Measurements from ENCODE around the gene ADAMTS2.

The ADAMTS2 gene

DNA sequence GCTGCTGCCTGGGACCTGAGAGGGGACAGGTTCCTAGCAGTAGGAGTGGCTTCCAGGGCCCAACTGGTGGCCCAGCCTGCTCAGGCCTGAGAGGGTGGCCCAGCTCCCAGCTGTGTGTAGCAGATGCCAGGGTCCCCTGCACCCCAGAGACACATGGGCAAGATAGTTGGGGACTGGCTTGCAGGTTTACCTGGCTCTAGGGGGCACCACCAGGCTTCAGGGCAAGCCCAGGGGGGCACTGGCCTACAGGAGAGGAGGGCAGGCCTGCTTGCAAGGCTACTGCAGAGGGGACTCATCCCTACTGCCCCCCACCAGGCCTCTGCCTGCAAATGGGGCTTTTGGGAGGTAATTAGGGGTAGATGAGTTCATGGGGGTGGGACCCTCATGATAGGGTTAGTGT, 161.8 kb downstream of the ADAMTS2 start:
- Histone ChIP-seq H3K27ac (replicated peaks; ENCODE audit: low read length) (no peak overlapping the region), H3K14ac (ENCODE audit: low read length) (no peak overlapping the region), H3K18ac (ENCODE audit: low read length) (peak overlapping the region; percentile 55), H3K9me3 (replicated peaks in 1 of 2; ENCODE audit: control insufficient read depth in 2 of 2, insufficient read depth in 1 of 2, low read depth in 1 of 2, low read length in 2 of 2) (no peaks in the 10 kb centered on the region), H2BK15ac (ENCODE audit: low read length) (no peak overlapping the region), H2BK12ac (ENCODE audit: low read length) (no peak overlapping the region), H2AK5ac (ENCODE audit: low read depth, low read length) (peak overlapping the region; percentile 44), H3K9ac (ENCODE audit: low read depth, low read length, poor library complexity) (peak overlapping the region; percentile 7), H3K23ac (ENCODE audit: low read depth, low read length, poor library complexity) (no peak overlapping the region), H2BK5ac (ENCODE audit: low read length) (no peak overlapping the region), H4K8ac (ENCODE audit: low read depth, low read length) (peak overlapping the region; percentile 7), H3K4me3 (ENCODE audit: low read length in 2 of 2) (no peak overlapping the region), H3K4me2 (ENCODE audit: insufficient read depth, low read length, poor library complexity, severe bottlenecking) (no peak overlapping the region), H3K4me1 (ENCODE audit: control insufficient read depth in 2 of 2, insufficient read depth in 1 of 2, low read depth in 1 of 2, low read length in 2 of 2) (peaks cover 0 to 11% of the 10 kb centered on the region in 2 donors), H3K4ac (ENCODE audit: low read length) (no peak overlapping the region), H3K36me3 (replicated peaks in 1 of 2; ENCODE audit: control insufficient read depth in 2 of 2, insufficient read depth in 2 of 2, low read length in 2 of 2) (no peaks in the 10 kb centered on the region), H4K91ac (ENCODE audit: low read depth, low read length, poor library complexity) (peak overlapping the region; percentile 20), H3K27me3 (ENCODE audit: control insufficient read depth in 3 of 3, insufficient read depth in 3 of 3, low read depth in 1 of 3, low read length in 3 of 3) (no peaks in the 10 kb centered on the region), H2AFZ (ENCODE audit: low read length) (no peak overlapping the region), H3K79me1 (ENCODE audit: low read depth, low read length) (no peaks in the 10 kb centered on the region), H2BK120ac (ENCODE audit: low read depth, low read length) (no peak overlapping the region)
- no peak for DNase-seq (ENCODE audit: low spot score)

DNA sequence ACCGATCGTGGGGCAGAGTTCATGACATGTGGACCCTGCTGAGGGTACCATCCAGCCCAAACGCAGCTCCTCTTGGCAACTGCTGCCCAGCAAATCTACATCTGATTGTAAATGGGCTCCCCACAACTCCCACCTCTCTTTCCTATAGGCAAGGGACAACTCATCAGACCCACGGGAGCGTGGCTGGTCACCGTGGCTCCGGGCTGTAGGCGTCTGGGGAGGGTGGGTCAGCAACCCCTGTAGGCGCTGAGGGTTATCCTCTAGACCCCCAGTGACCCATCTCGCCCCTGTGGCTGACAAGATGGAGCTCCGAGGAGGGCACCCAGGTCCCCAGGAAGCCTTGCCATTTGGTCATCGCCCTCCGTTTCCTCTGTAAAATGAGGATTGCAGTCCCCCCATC, 162.7 kb downstream of the ADAMTS2 start:
- Histone ChIP-seq H3K18ac (ENCODE audit: low read length) (no peak overlapping the region), H2BK120ac (ENCODE audit: low read depth, low read length) (no peak overlapping the region), H3K23ac (ENCODE audit: low read depth, low read length, poor library complexity) (no peak overlapping the region), H2AFZ (ENCODE audit: low read length) (no peak overlapping the region), H4K8ac (ENCODE audit: low read depth, low read length) (no peak overlapping the region), H4K91ac (ENCODE audit: low read depth, low read length, poor library complexity) (no peak overlapping the region), H3K14ac (ENCODE audit: low read length) (no peak overlapping the region), H2BK15ac (ENCODE audit: low read length) (no peak overlapping the region), H3K4ac (ENCODE audit: low read length) (no peak overlapping the region), H3K4me1 (ENCODE audit: control insufficient read depth in 2 of 2, insufficient read depth in 1 of 2, low read depth in 1 of 2, low read length in 2 of 2) (peaks cover 0 to 11% of the 10 kb centered on the region in 2 donors), H3K27ac (replicated peaks; ENCODE audit: low read length) (no peak overlapping the region), H2AK5ac (ENCODE audit: low read depth, low read length) (no peak overlapping the region), H3K36me3 (replicated peaks in 1 of 2; ENCODE audit: control insufficient read depth in 2 of 2, insufficient read depth in 2 of 2, low read length in 2 of 2) (no peaks in the 10 kb centered on the region), H3K27me3 (ENCODE audit: control insufficient read depth in 3 of 3, insufficient read depth in 3 of 3, low read depth in 1 of 3, low read length in 3 of 3) (no peaks in the 10 kb centered on the region), H2BK5ac (ENCODE audit: low read length) (no peak overlapping the region), H2BK12ac (ENCODE audit: low read length) (no peak overlapping the region), H3K4me2 (ENCODE audit: insufficient read depth, low read length, poor library complexity, severe bottlenecking) (no peak overlapping the region), H3K79me1 (ENCODE audit: low read depth, low read length) (no peaks in the 10 kb centered on the region), H3K9ac (ENCODE audit: low read depth, low read length, poor library complexity) (no peak overlapping the region), H3K9me3 (replicated peaks in 1 of 2; ENCODE audit: control insufficient read depth in 2 of 2, insufficient read depth in 1 of 2, low read depth in 1 of 2, low read length in 2 of 2) (peaks cover 0 to 2% of the 10 kb centered on the region in 2 donors), H3K4me3 (ENCODE audit: low read length in 2 of 2) (no peak overlapping the region)
- no CpG with 5 or more reads among the region's 13 CpGs for WGBS, 2 donors (ENCODE audit: extremely low coverage in 2 of 2, insufficient read length in 2 of 2, insufficient replicate concordance in 1 of 2)
- no peak for DNase-seq (ENCODE audit: low spot score)

DNA sequence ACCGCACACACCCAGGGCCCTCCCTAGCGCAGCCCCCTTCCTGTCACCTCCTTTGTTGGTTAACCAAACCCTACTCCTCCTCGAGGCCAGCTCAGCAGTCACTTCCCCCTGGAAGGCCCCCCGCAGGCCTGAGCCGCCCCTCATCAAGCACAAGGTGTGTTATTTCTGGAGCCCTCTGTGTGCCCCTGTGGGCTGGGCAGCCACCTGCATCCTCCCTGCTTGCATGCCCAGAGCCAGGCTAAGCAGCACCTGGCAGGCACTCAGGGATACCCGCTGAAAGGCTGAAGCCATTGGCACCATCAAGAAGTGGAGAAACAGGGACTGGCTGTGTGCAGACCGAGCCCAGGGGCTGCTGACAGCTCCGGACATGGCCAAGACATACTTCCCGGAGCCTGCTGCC, 163.3 kb downstream of the ADAMTS2 start:
- H3K27ac ChIP-seq (replicated peaks; ENCODE audit: low read length), result no peak overlapping the region
- H2BK12ac ChIP-seq (ENCODE audit: low read length), result no peak overlapping the region
- no peak for DNase-seq (ENCODE audit: low spot score)
- peak overlapping the region; percentile 86 for H3K14ac ChIP-seq (ENCODE audit: low read length)
- H3K4ac ChIP-seq (ENCODE audit: low read length), result no peak overlapping the region
- H3K23ac ChIP-seq (ENCODE audit: low read depth, low read length, poor library complexity), result no peak overlapping the region
- no peak overlapping the region for H4K8ac ChIP-seq (ENCODE audit: low read depth, low read length)
- H2BK5ac ChIP-seq (ENCODE audit: low read length), result no peak overlapping the region
- H3K4me1 ChIP-seq (ENCODE audit: control insufficient read depth in 2 of 2, insufficient read depth in 1 of 2, low read depth in 1 of 2, low read length in 2 of 2), result peaks cover 0 to 11% of the 10 kb centered on the region in 2 donors
- H3K9me3 ChIP-seq (replicated peaks in 1 of 2; ENCODE audit: control insufficient read depth in 2 of 2, insufficient read depth in 1 of 2, low read depth in 1 of 2, low read length in 2 of 2), result peaks cover 0 to 2% of the 10 kb centered on the region in 2 donors
- H3K4me3 ChIP-seq (ENCODE audit: low read length in 2 of 2), result no peak overlapping the region
- H3K18ac ChIP-seq (ENCODE audit: low read length), result peak overlapping the region; percentile 66
- peak overlapping the region; percentile 63 for H2AK5ac ChIP-seq (ENCODE audit: low read depth, low read length)
- H2BK15ac ChIP-seq (ENCODE audit: low read length), result peak overlapping the region; percentile 87
- H3K79me1 ChIP-seq (ENCODE audit: low read depth, low read length), result no peaks in the 10 kb centered on the region
- H3K27me3 ChIP-seq (ENCODE audit: control insufficient read depth in 3 of 3, insufficient read depth in 3 of 3, low read depth in 1 of 3, low read length in 3 of 3), result no peaks in the 10 kb centered on the region
- no peak overlapping the region for H4K91ac ChIP-seq (ENCODE audit: low read depth, low read length, poor library complexity)
- no peak overlapping the region for H3K9ac ChIP-seq (ENCODE audit: low read depth, low read length, poor library complexity)
- H2AFZ ChIP-seq (ENCODE audit: low read length), result no peak overlapping the region
- no peaks in the 10 kb centered on the region for H3K36me3 ChIP-seq (replicated peaks in 1 of 2; ENCODE audit: control insufficient read depth in 2 of 2, insufficient read depth in 2 of 2, low read length in 2 of 2)
- WGBS, 2 donors (ENCODE audit: extremely low coverage in 2 of 2, insufficient read length in 2 of 2, insufficient replicate concordance in 1 of 2), result no CpG with 5 or more reads among the region's 9 CpGs
- H3K4me2 ChIP-seq (ENCODE audit: insufficient read depth, low read length, poor library complexity, severe bottlenecking), result no peak overlapping the region
- peak overlapping the region; percentile 81 for H2BK120ac ChIP-seq (ENCODE audit: low read depth, low read length)

DNA sequence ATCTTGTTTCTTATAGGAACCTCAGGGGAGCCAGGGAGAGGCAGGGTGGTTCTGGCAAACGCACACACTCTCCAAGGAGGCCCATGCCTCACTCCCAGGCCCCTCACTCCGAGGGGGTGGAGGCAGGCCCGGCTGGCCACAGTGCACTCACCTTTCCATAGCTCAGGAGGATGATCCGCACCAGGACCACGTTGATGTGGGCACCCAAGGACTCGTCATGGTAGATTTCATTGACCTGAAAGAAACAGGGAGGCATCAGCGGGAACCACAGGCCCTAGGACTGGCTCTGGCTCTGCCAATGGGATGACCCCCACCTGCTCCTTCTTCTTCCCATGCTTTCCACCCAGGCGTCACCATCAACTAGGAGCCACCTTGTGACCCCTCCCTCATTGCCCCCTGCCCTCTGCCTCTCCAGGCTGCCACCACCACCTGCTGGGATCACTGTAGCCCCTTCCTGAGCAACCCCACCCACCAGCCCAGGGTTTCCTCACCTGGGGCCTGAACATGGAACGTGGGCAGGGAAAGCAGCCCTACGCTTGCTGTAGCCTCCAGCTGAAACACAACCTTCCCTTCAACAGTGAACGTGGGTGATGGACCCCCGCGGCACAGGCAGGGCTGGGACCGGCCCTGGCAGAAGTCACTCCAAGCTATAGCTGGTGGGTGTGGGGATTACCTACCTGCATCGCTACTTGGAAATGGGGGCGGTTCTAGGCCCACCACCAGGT, 164.2 kb downstream of the ADAMTS2 start:
- Histone ChIP-seq H2BK12ac (ENCODE audit: low read length) (no peak overlapping the region), H3K27me3 (ENCODE audit: control insufficient read depth in 3 of 3, insufficient read depth in 3 of 3, low read depth in 1 of 3, low read length in 3 of 3) (no peaks in the 10 kb centered on the region), H2BK120ac (ENCODE audit: low read depth, low read length) (no peak overlapping the region), H4K8ac (ENCODE audit: low read depth, low read length) (no peak overlapping the region), H3K4me2 (ENCODE audit: insufficient read depth, low read length, poor library complexity, severe bottlenecking) (no peak overlapping the region), H2AFZ (ENCODE audit: low read length) (no peak overlapping the region), H3K18ac (ENCODE audit: low read length) (peak overlapping the region; percentile 44), H3K4me1 (ENCODE audit: control insufficient read depth in 2 of 2, insufficient read depth in 1 of 2, low read depth in 1 of 2, low read length in 2 of 2) (peaks cover 0 to 6% of the 10 kb centered on the region in 2 donors), H2BK5ac (ENCODE audit: low read length) (no peak overlapping the region), H2BK15ac (ENCODE audit: low read length) (no peak overlapping the region), H3K9ac (ENCODE audit: low read depth, low read length, poor library complexity) (peak overlapping the region; percentile 31), H3K4me3 (ENCODE audit: low read length in 2 of 2) (no peak overlapping the region), H2AK5ac (ENCODE audit: low read depth, low read length) (no peak overlapping the region), H4K91ac (ENCODE audit: low read depth, low read length, poor library complexity) (no peak overlapping the region), H3K14ac (ENCODE audit: low read length) (no peak overlapping the region), H3K23ac (ENCODE audit: low read depth, low read length, poor library complexity) (no peak overlapping the region), H3K4ac (ENCODE audit: low read length) (no peak overlapping the region), H3K27ac (replicated peaks; ENCODE audit: low read length) (no peak overlapping the region), H3K9me3 (replicated peaks in 1 of 2; ENCODE audit: control insufficient read depth in 2 of 2, insufficient read depth in 1 of 2, low read depth in 1 of 2, low read length in 2 of 2) (peaks cover 0 to 2% of the 10 kb centered on the region in 2 donors), H3K36me3 (replicated peaks in 1 of 2; ENCODE audit: control insufficient read depth in 2 of 2, insufficient read depth in 2 of 2, low read length in 2 of 2) (no peaks in the 10 kb centered on the region), H3K79me1 (ENCODE audit: low read depth, low read length) (no peaks in the 10 kb centered on the region)
- WGBS, 2 donors (ENCODE audit: extremely low coverage in 2 of 2, insufficient read length in 2 of 2, insufficient replicate concordance in 1 of 2), result no CpG with 5 or more reads among the region's 16 CpGs
- no peak for DNase-seq (ENCODE audit: low spot score)
